Measurements from ENCODE around the gene KRTAP5-10.
"Not testable (repeated sequence)": the region's sequence is repeated elsewhere in the genome, so short reads cannot be mapped to it uniquely, and the experiment has no call there.

KRTAP5-10 gene

DNA sequence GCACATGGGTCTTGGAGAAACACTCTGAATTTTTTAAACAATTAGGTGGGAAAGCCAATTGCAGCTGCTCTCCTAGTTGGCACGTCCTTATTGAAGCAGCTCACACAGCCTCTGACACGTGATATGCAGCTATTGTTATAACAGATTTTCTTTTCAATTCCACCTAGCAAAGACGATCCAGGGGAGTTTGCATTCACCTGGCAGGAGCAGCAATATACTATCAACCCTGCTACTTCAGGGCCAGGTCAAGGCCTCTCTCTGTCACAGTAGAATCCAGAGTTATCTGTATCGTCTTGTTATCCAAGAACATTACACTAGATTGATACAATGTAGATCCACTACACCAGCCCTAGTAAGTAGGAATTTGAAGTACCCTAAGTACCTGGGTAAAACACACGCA lies 9.1 kb downstream of the KRTAP5-10 start:
- no peak for DNase-seq

DNA sequence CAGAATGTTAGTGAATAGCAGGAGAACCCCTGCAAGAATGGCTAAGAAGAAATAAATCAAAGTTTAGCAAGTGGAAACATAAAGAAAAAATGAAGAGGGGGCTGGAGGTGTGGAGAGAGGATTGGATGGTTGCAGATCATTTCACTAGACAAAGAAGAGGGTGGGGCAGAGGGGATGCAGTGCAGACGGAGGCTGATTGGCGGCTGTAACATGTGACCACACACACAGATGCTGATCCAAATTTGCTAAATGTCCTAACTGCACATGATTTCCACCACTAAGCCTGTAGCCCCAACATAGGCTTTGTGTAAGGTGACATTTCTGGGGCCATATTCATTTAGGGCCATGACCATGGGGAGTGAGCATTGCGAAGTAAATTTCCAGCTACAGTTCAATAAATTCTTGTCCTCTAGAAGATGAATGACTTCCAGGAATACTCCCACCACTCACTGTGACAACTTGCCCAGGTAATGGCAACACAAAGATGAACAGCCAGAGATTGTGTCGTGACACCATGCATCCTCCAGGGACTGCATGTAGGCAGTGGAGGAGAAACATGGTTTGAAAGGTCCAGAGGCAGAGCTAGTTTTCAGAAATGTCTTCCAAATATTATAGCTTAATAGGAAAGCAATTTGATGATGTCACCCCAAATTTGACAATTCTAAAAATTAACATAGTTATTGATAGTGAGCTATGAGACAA lies 10.5 kb downstream of the KRTAP5-10 start:
- no peak for DNase-seq

DNA sequence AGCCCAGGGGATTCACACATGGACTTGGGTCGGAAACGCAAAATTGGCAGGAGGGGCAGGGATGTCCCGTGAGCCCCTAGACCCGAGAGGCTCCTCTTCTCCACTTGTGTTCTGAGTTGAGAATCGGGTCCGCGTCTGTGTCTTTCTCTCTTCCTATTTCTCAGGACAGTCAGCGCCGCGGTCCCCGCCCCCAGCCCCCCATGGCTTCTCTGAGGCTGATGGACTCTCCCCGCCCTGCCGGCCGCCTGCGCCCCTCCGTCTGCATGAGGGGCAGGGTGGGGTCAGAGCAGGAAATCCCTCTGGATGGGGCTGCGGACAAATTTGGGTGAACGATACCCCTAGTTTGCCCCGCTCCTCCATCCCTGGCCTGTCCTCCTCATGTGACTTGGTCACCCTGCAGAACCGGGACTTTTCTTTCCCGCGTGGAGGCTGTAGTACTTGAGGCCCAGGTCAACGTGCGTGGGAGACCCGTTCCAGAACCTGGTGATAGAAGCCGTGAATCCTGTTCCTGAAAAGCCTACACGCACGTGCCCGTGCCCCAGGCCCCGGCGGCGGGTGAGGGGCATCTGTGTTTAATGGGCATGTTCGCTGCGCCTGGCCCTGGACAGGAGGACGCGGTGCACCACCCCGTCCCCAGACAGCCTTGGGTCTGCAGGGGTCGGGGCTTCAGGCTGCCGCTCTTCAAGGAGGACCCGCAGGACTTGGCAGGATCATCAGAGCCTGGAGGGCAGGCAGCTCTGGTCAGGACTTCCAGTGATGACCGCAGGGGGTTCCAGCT lies 11.5 kb downstream of the KRTAP5-10 start:
- not testable (repeated sequence) for DNase-seq

DNA sequence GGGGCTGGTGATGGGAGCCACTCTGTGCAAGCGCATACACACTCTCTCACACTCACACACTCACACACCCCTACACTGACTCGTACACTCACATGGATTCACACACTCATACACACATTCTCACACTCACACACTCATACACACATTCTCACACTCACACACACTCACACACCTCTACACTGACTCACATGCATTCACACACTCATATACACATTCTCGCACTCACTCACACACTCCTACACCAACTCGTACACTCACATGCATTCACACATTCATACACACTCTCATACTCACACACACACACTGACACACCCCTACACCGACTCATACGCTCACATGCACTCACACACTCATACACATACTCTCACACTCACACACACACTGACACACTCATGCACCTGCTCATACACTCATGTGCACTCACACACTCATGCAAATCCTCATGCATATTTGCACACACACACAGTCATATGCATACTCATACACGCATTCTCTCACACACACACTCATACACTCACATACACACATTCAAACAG lies 12.2 kb downstream of the KRTAP5-10 start:
- DNase-seq: no peak

DNA sequence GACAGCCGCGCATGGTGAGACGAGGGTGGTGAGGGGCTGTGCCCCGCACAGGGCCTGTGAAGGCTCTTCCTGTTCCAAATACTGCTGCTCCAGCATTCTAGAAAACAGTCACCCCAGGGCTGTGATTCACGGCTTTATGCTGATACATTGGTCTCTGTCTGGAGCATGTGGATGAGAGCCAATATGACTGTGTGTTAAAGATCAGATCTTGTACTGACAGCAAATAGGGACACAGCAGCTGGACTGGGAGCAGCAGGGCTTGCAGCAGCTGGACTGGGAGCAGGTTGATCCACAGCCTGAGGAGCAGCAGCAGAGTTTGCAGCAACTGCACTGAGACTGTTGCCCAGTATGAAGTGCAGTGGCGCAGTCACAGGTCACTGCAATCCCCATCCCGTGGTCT lies 14.2 kb downstream of the KRTAP5-10 start:
- DNase-seq: not testable (repeated sequence)

DNA sequence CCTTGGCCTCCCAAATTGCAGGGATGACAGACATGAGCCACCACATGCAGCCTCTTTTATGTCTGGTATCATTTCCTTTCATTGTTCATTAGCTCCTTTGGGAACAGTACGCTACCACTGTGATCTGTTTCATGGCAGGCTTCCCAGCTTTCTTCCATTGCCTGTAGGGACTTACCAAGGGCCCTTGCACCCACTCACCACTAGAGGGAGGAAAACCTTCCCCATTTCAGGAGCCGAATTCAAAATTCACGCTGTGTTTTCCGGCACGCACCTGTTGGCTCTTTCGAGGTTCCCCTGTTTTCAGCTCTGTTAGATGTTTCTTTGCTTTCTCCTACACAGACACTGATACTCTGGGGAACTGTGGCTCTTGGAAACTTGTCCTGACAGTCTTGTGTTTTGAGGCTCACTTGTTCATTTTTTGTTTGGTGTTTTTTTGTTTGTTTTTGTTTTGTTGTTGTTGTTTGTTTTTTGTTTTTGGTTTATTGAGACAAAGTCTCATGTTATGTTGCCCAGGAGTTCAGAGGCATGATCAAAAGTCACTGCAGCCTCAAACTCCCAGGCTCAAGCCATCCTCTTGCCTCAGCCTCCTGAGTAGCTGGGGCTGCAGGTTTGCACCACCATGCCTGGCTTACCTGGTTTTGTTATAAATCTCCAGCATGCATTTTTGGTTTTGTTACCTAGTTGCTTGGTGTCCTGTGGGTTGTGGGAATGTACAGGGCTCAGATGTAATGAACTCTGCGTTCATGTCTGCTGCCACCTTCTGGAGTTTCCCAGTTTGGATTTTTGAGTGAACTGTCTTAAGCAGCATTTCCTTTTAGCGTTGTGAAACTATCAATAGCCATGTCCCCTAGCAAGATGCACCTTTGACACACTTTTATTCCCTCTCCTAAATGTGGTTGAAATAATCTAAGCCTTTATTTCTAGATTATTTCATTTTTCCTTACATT lies 15.0 kb downstream of the KRTAP5-10 start:
- DNase-seq: peak; percentile 16 to 37

DNA sequence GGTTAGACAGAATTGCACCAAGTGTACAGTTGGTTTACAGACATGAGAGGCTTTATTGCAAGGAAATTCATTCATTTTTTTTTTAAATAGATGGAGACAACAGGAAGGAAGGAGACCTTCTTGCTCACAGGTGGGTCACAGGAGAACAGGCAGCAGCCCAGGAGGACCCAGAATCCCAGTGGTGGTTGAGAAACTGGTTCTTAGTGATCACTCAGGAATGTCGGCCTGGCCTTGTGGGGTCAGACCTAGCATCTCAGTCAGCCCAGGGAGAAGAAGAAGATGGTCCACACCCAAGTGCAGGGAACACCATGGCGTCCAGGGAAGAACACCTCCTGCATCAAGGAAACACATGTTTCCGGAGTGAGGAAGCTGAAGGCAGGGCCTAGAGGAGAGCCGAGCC lies 16.5 kb downstream of the KRTAP5-10 start:
- DNase-seq: no peak

DNA sequence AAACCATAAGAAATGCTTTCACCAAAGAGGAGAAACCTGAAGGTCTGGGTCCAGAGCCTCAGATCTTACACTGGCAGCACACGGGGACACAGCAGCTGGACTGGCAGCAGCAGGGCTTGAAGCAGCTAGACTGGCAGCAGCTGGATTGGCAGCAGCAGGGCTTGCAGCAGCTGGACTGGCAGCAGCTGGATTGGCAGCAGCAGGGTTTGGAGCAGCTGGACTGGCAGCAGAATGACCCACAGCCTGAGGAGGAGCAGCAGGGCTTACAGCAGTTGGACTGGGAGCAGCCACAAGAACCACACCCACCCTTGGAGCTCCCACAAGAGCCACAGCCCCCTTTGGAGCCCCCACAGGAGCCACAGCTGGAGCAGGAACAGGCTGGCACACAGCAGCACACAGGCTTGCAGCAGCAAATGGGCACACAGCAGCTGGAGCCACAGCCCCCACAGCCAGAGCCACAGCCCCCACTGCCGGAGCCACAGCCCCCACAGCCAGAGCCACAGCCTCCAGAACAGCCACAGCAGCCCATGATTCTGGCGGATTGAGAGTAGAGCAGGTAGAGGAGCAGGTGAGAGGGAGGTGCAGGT lies 17.0 kb downstream of the KRTAP5-10 start, which contains the start of gene KRTAP5-11:
Gene KRTAP5-11 (minus strand): TSS at position 567 of the 587 bp plus-strand sequence. CDS start 38 bp downstream, at position 529.
- no peak for DNase-seq

DNA sequence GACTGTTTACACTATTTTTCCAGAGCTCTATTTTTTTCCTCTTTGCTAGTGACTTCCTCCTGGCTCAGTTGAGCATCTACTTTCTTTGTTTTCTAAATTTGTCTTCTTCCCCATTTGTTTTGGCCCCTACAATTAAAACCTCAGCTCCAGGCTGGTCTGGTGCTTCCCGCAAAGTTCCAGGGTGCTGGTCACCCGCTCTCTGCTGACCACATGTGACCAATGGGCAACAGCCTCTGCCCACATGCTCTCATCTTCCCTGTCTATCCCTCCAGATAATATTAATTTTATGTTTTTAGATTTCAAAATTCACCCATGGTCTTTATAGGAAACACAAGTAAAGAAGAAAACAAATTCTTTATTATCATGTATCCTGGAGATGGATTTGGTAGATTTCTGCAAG lies 17.6 kb downstream of the KRTAP5-10 start:
- peak in 1 of 2 donors; percentile 19 for DNase-seq

DNA sequence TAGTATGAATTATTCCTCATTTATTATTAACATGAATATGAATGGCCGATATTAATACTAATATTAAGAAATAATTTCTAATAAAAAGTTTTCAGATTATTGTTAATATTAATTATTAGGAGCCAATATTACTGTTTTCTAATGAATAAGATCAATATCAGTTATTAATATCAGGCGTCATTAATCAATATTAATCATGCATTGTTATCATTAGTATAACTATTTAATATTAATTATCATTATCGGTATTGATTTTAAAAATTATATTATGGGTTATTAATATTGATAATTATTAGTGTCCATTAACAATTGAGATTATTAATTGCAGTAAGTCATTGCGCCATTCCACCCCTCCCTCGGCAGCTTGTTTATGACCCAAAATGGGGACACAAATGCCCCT lies 20.3 kb downstream of the KRTAP5-10 start:
- not testable (repeated sequence) for DNase-seq

DNA sequence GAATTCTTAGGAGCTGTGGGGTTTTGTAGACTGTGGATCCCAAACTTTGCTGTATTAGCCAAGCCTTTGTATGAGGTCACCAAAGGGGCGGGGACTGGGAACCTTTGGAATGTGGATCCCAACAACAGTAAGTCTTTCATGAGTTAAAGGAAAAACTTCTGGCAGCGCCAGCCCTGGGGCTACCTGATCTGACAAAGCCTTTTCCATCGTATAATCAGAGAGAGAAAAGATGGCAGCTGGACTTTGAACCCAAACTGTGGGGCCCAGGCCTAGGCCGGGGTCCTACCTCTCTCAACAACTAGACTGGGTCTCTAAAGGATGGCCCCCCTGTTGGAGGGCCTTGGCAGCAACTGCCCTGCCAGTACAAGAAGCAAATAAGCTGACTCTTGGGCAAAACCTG lies 23.0 kb downstream of the KRTAP5-10 start:
- DNase-seq: not testable (repeated sequence)

DNA sequence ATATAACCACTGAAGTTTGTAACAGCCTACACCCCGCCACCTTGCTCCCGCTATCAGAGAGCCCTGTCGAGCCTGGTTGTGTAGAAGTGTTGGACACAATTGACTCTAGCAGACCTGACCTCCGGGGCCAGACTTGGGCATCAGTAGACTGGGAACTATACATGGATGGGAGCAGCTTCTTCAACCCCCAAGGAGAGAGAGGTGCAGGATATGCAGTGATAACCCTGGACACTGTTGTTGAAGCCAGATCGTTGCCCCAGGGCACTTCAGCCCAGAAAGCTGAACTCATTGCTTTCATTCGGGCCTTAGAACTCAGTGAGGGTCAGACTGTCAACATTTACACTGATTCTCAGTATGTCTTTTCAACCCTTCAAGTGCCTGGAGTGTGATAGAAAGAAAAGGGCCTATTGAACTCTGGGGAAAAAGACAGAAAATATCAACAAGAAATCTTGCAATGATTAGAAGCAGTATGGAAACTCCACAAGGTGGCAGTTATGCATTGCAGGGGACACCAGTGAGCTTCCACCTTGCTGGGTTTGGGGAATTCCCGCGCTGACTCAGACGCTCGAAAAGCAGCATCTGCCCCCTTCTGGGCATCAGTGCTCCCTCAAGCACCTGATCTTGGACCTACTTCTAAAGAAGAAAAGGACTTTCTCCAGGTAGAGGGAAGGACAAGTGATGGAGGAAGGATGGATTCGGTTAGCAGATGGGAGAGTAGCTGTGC lies 23.6 kb downstream of the KRTAP5-10 start:
- not testable (repeated sequence) for DNase-seq

DNA sequence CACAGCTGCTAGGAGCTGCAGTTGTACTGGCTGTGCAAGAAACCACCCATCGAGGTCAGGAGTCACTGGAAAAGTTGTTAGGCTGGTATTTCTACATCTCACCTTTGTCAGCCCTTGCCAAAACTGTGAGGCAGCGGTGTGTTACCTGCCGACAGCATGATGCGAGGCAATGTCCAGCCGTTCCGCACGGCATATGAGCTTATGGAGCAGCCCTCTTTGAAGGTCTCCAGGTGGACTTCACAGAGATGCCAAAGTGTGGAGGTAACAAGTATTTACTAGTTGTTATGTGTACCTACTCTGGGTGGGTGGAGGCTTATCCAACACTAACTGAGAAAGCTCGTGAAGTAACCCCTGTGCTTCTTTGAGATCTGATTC lies 24.2 kb downstream of the KRTAP5-10 start:
- not testable (repeated sequence) for DNase-seq

DNA sequence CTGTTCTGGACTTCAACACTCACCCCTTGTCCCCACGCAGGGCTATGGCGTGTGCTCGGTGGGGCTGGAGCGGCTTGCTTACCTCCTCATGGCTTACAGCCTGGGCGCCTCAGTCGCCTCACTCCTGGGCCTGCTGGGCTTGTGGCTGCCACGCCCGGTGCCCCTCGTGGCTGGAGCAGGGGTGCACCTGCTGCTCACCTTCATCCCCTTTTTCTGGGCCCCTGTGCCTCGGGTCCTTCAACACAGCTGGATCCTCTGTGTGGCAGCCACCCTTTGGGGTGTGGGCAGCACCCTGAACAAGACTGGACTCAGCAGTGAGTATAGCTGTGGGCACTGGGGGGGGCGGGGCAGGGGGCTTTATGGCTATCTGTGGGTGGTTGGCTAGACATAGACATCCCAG lies 37.9 kb downstream of the KRTAP5-10 start:
- not testable (repeated sequence) for DNase-seq

DNA sequence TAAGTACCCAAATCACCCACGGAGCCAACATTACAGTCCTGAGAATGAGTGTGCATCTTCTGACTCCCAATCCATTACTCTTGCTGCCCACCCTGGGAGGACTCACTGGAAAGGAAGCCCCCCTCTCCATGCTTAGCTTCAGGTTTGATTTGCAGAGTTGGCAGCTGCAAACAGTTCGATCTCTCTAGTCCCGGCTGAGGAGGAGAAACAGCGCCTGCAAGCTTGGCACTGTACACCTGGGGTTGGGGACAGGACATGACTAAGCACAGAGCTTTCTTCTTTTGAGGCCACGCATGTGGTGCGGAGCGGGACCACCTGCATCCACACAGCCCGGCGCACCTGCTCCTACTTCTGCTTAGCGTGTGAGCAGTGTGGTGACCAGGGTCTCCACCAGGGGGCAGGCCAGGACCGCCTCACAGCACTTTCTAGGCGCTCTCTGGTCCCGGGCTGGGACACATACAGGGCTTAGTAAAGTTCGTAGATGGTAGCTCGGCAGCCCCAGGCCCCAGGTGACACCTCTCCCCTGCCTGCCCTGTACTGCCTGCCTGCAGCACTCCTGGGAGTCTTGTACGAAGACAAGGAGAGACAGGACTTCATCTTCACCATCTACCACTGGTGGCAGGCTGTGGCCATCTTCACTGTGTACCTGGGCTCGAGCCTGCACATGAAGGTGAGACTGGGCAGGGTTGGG lies 39.6 kb downstream of the KRTAP5-10 start:
- not testable (repeated sequence) for DNase-seq

DNA sequence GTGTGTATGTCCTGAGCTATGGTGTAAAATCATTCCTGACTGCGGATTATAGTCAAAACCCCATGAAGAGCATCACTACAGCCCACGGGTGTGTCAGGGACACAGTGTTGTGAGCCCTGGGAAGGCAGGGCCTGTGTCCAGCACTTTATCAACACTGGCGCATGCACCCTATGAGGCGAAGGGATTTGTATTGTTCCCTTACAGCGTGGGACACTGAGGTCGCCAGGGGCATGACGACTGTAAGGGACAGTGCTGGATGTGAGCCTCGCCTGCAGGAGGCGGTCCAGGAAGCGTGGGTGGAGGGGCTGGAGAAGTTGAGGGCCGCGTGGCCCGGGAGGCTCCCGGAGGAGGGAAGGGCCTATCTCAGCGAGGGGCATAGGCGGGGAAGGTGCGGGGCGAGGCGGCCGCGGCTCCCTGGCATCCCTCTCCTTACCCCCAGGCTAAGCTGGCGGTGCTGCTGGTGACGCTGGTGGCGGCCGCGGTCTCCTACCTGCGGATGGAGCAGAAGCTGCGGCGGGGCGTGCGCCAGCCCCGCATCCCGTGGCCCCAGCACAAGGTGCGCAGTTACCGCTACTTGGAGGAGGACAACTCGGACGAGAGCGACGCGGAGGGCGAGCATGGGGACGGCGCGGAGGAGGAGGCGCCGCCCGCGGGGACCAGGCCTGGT lies 41.6 kb downstream of the KRTAP5-10 start:
- DNase-seq: not testable (repeated sequence)

DNA sequence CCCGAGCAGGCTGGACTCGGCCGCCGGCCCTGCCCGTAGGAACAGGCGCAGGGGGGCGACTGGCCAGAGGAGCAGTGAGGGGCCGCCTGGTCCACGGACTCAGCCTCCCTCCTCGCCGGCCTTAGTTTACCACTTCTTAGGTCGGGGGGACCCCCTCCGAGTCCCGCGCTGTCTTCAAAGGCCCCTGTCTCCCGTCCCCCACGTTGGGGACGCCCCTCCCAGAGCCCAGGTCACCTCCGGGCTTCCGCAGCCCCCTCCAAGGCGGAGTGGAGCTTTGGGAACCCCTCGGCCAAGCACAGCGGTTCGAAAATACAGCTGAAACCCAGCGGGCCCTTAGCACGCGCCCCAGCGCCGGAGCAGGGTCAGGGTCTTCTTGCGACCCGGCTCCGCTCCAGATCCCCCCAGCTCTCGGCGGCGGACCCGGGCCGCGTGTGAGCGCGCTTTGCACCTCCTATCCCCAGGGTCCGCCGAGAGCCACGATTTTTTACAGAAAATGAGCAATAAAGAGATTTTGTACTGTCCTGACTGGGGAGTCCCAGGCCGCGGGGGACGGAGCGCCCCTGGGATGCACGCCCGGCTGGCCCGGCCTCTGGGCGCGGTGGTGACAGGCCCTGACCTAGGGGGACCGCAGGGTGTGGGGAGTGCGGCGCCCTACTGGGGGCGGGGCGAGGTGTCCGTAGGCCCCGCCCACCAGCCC lies 42.3 kb downstream of the KRTAP5-10 start:
- not testable (repeated sequence) for DNase-seq

DNA sequence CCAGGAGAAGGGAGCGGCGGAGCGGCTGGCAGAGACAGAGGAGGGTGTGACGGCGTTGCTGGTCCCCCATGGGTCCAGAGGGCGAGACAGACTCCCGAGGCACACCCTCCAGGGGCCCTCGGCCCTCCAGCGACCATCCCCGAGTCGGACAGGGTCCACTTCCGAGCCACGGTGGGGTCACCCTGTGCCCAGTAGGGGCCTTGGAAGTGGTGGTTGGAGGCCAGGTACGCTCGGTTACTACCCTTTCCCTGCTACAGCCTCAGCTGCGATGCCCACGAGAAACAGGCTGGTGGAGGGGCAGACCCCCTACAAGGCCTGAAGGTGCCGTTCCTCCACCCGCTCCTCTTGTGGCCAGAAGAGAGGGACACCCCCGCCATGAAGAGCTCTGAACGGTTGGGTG lies 42.9 kb downstream of the KRTAP5-10 start:
- DNase-seq: not testable (repeated sequence)

DNA sequence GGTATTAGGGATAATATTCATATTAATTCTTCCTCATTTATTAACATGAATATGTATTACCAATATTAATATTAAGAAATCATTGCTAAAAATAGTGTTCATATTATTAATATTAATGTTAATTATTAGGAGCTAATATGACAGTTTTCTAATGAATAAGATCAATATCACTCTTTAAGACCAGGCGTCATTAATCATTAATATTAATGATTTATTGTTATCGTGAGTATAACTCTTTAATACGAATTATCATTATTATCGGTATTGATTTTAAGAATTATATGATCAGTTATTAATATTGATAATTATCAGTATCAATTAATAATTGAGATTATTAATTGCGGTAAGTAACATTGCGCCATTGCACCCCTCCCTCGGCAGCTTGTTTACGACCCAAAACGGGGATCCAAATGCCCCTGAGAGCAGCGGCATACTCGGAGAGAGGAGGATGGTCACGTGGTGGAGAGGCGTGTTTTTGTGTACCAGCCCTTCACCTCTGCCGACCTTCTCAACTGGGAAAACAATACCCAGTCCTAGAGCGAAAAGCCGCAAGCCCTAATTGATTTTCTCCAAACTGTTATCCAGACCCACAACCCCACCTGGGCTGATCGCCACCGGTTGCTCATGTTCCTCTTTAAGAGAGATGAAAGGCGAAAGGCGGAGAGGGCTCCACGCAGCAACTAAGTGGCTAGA lies 46.0 kb downstream of the KRTAP5-10 start:
- DNase-seq: not testable (repeated sequence)
